ENCODE data around the gene GRIN2C.
"Not testable (repeated sequence)": the region's sequence is repeated elsewhere in the genome, so short reads cannot be mapped to it uniquely, and the experiment has no call there.

Gene GRIN2C

GRCh38 chr17:74859459-74860228 is at the start of gene GRIN2C:
Gene GRIN2C, minus strand, starts transcription at chr17:74859885. Its CDS starts 4,793 bp downstream, at chr17:74855092.
- DNase-seq (ENCODE audit: low read depth in 2 of 2) = no peak

GRCh38 chr17:74909097-74909496 is 49.4 kb upstream of the GRIN2C start:
- DNase-seq (ENCODE audit: low read depth in 2 of 2) = not testable (repeated sequence)

- DNase-seq (ENCODE audit: low read depth in 2 of 2) = no peak
Measured at GRCh38 chr17:74907012-74907411, 47.3 kb upstream of the GRIN2C start.

DNA sequence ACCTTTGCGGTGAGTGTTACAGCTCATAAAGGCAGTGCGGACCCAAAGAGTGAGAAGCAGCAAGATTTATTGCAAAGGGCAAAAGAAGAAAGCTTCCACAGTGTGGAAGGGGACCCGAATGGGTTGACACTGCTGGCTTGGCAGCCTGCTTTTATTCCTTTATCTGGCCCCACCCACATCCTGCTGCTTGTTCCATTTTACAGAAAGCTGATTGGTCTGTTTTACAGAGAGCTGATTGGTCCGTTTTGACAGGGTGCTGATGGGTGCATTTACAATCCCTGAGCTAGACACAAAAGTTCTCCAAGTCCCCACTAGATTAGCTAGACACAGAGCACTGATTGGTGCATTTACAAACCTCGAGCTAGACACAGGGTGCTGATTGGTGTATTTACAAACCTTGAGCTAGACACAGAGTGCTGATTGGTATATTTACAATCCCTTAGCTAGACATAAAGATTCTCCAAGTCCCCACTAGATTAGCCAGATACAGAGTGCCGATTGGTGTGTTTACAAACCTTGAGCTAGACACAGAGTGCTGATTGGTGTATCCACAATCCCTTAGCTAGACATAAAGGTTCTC is 46.6 kb upstream of the GRIN2C start:
- not testable (repeated sequence) for DNase-seq (ENCODE audit: low read depth in 2 of 2)

GRCh38 chr17:74904687-74905409 is 45.2 kb upstream of the GRIN2C start:
- no peak for DNase-seq (ENCODE audit: low read depth in 2 of 2)

DNA sequence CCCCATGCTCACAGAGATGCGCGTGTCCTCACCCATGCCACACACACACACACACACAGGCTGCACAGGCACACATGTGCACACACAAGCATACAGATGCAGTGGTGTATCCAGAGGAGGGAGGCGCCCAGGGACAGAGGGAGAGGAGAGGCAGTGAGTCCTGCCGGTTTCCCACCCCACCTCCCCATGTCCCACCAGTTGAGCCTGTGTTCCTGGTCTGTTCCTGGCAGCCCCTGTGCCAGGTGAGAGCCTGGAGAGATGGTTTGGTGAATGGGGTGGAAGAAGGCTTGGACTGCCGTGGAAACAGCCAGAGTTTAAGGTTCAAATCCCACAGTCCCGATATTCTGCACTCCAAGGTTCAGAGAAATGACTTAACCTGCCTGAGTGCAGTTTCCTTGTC is 44.0 kb upstream of the GRIN2C start:
- DNase-seq (ENCODE audit: low read depth in 2 of 2) = no peak

DNA sequence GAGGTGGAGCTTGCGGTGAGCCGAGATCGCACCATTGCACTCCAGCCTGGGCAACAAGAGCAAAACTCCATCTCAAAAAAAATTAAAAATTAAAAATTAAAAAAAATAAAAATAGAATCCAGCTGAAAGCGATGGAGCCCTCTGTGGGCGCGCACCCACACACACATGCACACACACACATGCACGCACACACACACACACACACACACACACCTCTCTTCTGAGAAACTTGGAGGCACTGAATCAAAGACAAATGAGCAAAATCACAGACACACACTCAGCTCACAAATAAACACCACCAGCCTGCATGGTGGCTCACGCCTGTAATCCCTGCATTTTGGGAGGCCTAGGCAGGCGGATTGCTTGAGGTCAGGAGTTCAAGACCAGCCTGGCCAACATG is 43.3 kb upstream of the GRIN2C start:
- DNase-seq (ENCODE audit: low read depth in 2 of 2) = no peak

DNA sequence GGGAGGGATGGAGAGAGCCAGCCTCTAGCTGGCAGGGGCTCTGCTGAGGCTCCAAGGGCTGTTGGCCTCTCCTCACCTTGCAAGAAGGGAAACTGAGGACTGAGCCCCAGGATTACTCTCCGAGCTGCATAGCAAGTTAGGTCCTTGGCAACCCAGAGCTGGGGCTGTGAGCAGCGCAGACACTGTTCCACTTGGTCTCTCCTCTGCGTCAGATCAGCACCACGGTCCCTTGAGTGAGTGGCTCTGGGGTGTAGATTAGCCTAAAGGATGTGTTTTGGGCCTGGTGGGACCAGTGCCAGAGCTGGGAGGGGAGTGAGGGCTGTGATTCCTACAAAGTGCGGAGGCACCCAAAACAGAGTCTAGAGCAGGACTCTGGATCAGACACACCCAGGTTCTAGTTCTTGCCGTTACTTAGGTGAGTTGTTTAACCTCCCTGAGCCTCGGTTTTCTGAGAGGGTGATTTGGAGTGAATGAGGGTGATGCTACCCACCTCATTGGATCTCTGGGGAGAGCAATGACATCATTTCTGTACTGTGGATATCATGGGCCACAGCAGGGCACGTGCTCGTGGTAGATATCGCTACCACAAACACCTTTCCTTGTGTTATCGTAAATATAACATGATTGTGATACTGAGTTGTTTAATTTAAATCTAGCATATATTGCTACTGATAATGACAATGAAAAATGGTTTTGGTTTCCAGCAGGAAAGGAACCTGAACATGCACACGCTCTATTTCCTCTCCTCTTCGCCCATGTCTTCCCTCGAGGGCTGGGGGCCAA is 41.9 kb upstream of the GRIN2C start:
- no peak for DNase-seq (ENCODE audit: low read depth in 2 of 2)

GRCh38 chr17:74900208-74900607 is 40.5 kb upstream of the GRIN2C start:
- no peak for DNase-seq (ENCODE audit: low read depth in 2 of 2)

- no peak for DNase-seq (ENCODE audit: low read depth in 2 of 2)
Measured at GRCh38 chr17:74898376-74898946, 38.8 kb upstream of the GRIN2C start.

- DNase-seq (ENCODE audit: low read depth in 2 of 2) = no peak
Measured at GRCh38 chr17:74893936-74894671, 34.4 kb upstream of the GRIN2C start.

- no peak for DNase-seq (ENCODE audit: low read depth in 2 of 2)
Measured at GRCh38 chr17:74892974-74893911, 33.6 kb upstream of the GRIN2C start, which contains the start of gene FADS6. Gene FADS6, minus strand, starts transcription at chr17:74893633. Its CDS starts 38 bp downstream, at chr17:74893595.

DNA sequence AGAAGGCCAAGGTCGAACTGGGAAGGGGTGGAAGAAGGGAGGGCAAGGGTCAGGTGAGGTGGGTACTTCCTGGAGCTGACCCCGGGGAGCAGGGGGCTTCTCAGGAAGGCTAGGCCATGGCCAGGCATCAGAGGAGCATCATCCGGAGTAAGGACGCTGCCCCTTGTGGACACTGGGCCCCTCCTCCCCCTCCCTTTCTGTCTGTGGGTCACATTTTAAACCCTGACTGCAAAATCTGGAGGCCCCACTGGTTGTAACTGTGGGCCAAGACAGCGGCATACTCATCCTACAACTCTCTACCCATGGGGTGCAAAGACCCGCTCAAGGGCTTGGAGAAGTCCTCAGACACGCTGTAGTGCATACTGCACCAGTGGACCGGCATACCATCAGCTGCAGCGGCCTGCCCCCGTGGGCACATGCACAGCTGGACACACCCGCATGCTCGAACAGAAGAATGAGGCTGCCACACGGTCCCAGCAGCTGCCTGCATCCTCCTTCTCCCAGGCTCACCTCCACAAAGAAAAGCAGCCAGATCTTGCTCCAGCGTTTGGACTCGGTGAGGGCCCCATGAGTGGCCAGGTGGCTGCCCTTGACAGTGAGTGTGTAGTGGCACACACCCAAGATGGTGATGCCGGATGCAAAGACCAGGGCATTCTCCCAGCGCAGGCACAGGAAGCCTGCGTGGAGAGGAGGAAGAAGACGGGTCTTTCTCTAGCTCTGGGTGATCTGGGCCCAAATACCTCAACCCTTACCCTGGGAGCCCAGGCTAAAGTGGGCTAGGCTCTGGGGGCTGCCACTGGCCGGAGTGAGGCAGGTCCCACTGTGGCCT is 32.5 kb upstream of the GRIN2C start:
- no peak for DNase-seq (ENCODE audit: low read depth in 2 of 2)

DNA sequence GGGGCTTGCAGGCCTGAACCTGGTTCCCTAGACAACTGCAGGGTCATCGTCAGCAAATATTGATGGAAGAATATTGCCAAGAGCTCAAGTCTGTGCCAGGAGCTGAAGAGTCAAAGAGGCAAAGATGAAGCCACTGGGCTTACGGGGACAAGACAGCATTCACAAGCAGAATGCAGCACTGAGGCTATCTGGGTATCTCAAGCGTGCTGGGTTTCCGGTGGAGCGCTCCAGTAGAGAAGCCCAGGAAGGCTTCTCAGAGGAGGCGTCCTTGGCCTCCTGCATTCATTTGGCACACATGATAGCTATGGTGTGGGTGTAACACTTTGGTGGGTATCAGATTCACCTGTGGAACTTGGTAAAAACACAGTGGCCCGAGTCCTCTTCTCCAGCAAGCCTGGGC is 30.9 kb upstream of the GRIN2C start:
- DNase-seq (ENCODE audit: low read depth in 2 of 2) = no peak

GRCh38 chr17:74888469-74888868 is 28.8 kb upstream of the GRIN2C start:
- no peak for DNase-seq (ENCODE audit: low read depth in 2 of 2)

DNA sequence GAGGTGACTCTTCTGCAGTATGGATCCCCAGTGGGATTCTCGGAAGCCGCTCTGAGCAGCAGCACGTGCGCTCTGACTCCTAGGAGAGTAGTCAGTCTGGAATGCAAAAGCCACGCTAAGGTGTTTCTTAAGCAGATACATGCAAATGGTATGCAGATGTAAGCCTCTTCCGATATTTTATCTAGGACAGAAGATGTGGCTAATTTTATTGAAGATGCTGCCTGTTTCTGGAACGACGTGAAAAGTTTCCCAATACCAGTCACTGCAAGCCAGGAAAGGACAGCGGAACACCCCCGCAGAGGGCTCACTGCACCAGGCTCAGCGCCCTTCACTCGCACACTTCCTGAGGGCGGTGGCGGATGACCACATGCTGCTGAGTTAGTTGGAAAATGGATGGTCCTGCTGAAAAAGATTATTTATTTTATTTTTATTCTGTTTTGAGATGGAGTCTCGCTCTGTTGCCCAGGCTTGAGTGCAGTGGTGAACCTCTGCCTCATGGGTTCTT is 23.6 kb upstream of the GRIN2C start:
- DNase-seq (ENCODE audit: low read depth in 2 of 2) = no peak

DNA sequence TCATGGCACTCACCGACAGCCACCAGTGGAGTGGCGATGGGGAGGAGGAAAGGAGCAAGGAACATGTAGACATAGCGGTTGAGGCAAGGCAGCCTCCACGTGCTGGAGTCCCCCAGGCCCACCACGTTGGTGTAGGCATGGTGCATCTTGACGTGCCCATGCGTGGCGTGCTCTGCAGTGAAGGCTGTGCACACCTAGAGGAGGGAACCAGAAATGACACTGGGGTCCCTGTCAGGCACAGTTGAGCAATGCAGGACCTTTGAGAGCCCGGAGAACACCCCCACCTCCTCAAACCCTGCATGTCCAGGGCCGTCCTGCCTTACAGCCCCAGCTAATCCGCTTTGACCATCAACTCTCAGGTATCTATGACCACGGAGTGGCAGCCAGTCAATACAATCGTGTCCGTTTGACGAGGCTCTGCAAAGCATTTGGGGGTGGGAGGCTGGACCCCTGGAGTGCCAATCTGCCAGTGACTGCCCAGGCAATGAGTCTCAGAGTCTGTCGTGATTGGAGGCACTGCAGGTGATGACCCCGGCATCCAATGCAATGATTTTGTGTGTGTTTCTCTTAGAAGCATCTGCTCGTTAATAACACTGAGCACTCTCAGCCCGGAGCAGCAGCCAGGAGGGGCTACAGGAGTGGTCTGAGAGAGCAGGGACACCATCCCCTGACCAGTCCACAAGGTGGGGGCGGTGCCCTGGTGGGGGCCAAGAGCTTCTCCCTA is 23.0 kb upstream of the GRIN2C start:
- no peak for DNase-seq (ENCODE audit: low read depth in 2 of 2)

DNA sequence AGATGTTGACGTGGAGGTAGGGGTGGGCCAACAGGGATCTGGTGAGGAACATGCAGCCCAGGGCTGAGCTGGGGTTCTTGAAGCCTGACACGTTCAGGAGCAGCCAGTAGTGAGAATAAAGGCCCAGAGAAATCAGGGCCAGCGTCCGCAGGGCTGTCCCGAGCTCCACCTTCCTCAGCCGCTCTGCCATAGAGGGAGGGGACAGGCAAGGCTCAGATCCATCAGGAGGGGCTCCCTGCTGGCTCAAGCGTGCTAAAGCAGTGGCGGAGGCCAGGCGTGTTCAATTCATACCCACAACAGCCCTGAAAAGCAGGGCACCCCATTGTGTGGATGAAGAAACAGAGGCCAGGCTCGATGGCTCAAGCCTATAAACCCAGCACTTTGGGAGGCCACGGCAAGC is 21.4 kb upstream of the GRIN2C start:
- no peak for DNase-seq (ENCODE audit: low read depth in 2 of 2)

Data from stimulated activated CD8-positive, alpha-beta memory T cell treated with anti-CD3 and anti-CD28 coated beads, Interleukin-7, amount 100 ng/mL, for 1 hour (primary cell).